HG03469 (cell line): ENCODE data around the gene TTLL11.
"Not testable (repeated sequence)": the region's sequence is repeated elsewhere in the genome, so short reads cannot be mapped to it uniquely, and the experiment has no call there.

ENCODE experiments used
- ATAC-seq: cut with Tn5 transposase; IDR thresholded peaks from one replicate; pipeline ENCODE4 v1.9.1; 2021; ENCODE audit warnings: mild to moderate bottlenecking, moderate library complexity, moderate number of reproducible peaks; ENCODE audit not compliant: unreplicated experiment

TTLL11 gene

DNA sequence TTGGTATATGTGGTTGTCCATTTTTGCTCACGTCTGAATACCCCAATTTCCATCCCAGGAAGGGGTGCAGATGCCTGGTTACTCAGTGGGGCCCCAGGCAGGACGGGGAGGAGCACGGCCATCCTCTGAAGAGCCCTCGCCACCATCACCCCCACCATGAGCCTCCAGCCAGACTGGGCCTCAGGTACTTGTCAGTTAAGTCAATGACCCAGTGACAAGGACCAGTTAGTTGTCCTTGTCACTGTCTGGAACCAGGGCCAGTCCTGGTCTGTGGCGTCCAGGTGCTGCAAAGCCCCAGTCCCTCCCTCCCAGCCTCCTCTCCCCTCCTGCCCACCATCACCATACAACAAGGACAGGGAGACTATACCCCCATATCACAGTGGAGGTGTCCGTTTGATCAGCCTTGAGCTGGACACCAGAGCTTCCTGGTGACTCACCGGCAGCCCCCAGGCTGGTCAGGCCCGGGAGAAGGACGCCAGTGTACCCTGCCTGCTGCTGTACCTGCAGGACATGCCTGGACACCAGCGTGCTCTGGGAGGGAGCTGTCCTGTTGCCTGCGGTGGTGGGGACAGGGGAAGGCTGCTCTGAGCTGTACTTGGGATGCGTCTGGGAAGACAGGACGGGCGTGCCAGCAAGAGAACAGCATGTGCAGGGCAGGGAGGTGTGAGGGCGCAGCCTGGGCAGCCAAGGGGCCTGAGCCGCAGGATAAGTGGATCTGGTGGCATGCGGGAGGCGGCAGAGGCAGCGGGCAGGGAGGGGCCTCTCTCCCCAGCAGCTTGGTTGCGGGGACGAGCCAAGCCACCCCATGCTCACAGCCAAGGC, 32.6 kb upstream of the TTLL11 start:
- ATAC-seq: no peak

DNA sequence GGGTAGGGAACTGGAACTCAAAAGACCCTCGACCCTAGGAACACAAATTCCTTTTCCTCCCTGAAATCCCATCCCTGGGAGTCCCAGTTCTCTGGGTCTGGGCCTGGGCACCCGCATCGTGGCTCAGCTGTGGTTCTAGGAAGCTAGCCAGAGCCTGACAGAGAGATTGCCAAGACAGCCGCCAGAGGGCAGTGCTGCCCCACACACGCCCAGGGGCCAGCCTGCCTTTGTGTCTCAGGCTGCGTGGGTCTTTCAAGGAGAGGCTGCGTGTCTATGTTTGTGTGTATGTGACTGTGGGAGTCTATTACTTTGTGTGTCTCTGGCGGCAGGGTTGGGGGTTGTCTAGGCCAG, 32.0 kb upstream of the TTLL11 start:
- ATAC-seq: peak; percentile 52

- no peak for ATAC-seq
Observed at GRCh38 chr9:122124528-122124927, 31.4 kb upstream of the TTLL11 start.

GRCh38 chr9:122124048-122124447, 30.9 kb upstream of the TTLL11 start:
- ATAC-seq: no peak

- no peak for ATAC-seq
Observed at GRCh38 chr9:122122903-122123632, 30.0 kb upstream of the TTLL11 start.

- no peak for ATAC-seq
Observed at GRCh38 chr9:122122468-122122867, 29.4 kb upstream of the TTLL11 start.

GRCh38 chr9:122121931-122122330, 28.8 kb upstream of the TTLL11 start:
- ATAC-seq: no peak

DNA sequence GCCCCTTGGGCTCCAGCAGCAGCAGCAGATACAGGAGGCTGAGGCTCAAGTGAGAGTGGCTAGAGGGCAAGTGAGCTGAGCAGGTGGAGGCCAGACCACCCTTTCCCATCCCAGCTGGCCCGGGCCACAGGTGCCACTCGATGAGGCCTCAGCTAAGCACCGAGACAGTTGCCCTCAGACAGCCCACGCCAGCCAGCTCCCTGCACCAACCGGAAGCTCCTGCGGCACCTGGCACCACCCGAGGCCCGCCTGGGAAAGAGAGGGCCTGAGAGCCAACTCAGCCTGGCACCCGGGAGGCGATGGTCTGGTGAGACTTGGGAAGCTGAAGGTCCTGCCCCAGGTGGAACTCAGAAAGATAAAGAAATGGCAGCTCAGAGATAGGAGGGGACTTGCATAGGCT, 28.3 kb upstream of the TTLL11 start:
- no peak for ATAC-seq

- ATAC-seq: no peak
Observed at GRCh38 chr9:122120316-122121071, 27.4 kb upstream of the TTLL11 start.

GRCh38 chr9:122119721-122120120, 26.6 kb upstream of the TTLL11 start:
- ATAC-seq: no peak

GRCh38 chr9:122119166-122119521, 26.0 kb upstream of the TTLL11 start:
- ATAC-seq: no peak

DNA sequence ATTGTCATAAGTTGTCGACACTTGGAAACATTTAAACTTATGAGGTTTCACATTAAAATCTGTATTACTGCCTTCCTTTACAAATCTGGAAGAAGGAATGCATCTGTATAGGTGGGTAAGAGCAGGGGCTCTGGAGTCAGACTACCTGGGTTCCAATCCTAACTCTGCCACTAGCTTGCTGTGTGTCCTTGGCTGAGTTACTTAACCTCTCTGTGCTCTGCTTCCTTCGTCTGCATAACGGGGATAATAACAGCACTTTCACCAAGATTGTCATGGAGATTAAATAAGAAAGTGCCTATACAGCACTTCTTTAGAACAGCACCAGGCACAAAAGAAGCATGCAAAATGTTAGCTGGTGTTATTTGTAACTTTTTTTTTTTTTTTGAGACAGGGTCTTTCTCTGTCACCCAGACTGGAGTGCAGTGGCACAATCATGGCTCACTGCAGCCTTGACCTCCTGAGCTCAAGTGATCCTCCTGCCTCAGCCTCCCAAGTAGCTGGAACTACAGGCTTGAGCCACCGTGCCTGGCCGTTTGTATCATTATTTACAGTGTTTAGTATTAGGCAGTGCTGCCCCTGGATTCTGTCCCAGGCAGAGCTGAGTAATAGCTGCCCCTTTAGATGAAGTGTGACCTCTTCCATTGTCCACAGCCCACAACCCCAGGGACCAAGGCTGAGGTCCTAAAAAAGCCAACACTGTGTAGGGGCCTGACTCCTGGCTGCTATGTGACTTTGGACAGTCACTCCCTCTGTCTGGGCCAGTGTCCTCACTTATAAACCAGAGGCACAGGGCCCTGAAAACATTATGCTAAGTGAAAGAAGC, 25.4 kb upstream of the TTLL11 start:
- ATAC-seq: no peak

- not testable (repeated sequence) for ATAC-seq
Observed at GRCh38 chr9:122117241-122117640, 24.1 kb upstream of the TTLL11 start.

DNA sequence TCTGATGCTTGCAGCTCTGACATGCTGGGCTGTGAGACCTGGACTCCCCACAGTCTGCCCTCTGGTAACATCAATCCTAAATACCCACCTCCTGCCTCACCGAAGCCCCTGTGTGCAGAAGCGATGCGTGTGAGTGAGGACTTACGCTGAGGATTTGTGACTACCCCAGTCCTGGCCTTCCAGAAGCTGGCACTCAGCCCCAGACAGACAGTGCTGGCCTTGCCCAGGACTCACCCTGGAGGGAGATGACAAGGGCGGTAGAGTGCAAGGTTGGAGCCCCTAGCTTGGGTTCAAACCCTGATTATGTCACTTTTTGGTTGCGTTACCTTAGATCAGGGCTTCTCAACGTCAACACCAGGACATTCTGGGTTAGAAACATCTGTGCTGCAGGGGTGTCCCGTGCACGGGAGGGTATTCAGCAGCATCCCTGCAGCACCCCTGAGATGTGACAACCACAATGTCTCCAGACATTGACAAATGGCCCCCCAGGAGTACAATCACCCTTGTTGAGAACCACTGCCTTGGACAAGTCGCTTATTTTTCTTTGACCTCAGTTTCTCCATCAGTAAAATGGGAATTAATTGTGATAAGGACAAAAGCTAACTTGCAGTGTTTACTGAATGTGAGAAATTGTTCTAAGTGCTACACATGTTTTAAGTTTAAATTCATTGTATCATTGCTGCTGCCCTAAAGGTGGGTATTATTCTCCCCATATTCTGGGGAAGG, 23.5 kb upstream of the TTLL11 start:
- no peak for ATAC-seq

DNA sequence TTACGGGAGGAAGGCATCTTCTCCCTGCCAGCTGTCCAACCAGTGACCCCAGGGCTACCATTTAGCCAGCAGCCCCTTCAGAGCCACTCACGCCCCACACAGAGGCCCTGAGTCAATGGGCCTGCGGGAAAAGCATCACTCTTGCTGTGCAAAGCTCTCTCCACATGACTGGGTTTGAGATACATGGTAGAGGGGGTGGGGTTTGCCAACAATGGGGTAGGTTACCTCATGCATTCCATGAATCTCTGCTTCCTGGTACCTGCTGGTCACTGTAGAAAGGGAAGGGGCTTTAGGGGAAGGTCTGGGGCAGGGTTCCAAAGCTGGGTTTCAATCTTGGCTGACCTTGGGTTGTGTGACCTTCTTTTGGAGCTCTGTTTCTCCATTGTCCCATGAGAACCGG, 22.9 kb upstream of the TTLL11 start:
- no peak for ATAC-seq

GRCh38 chr9:122115176-122116035, 22.3 kb upstream of the TTLL11 start:
- ATAC-seq: no peak

GRCh38 chr9:122113574-122113973, 20.5 kb upstream of the TTLL11 start:
- no peak for ATAC-seq

GRCh38 chr9:122112238-122112637, 19.1 kb upstream of the TTLL11 start:
- no peak for ATAC-seq

DNA sequence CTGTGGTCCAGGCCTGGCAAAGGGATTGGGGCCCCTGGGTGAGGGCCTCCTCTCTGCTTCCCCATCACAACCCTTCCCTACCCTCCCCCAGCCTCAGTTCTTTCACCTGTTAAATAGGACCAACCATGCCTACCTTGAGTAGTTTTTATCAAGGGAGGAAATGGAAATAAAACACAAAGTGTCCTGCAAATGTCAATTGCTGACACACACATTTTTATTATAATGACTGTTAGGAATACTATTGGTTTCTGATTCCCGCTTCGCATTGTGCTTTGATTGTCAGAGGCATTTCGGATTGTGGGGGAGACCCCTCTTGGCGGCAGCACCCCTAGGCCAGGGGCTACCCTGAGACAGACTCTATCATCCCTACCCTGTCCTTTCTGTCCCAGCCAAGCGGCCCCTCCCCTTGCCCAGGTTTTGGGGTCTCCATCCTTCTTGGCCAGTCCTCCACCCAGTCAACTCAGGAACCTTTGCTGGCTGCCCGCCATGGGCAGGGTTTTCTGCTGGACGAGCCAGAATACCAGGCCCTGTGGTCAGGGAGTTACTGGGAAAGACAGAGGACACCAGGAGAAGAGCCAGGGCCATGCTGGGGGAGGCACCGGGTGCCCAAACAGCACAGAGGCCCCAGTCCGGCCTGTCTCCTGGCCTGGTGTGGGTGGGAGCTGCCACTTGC, 18.4 kb upstream of the TTLL11 start:
- ATAC-seq: no peak
